Neuronal stem cell (in vitro differentiated cells): ENCODE data around the gene NHS.

Experiments
- DNase-seq: peaks from one replicate; pipeline ENCODE4 v3.0.0-alpha.2; 2013; ENCODE audit warnings: low spot score
- H2AFZ ChIP-seq: one replicate; pipeline ENCODE4 v1.6.1; 2013; ENCODE audit warnings: mild to moderate bottlenecking, low read length, inconsistent platforms
- H2AK5ac ChIP-seq: 2 replicates; pipeline ENCODE4 v1.6.1; 2013; ENCODE audit warnings: low read depth, mild to moderate bottlenecking, inconsistent platforms, low read length, moderate library complexity, mixed read lengths
- H2BK120ac ChIP-seq: 2 replicates; pipeline ENCODE4 v1.6.1; 2013; ENCODE audit warnings: low read depth, mild to moderate bottlenecking, inconsistent platforms, low read length, moderate library complexity, mixed read lengths
- H2BK12ac ChIP-seq: one replicate; pipeline ENCODE4 v1.6.1; 2013; ENCODE audit warnings: low read length, inconsistent platforms
- H2BK15ac ChIP-seq: 2 replicates; pipeline ENCODE4 v1.6.1; 2013; ENCODE audit warnings: mild to moderate bottlenecking, low read length, inconsistent platforms, mixed read lengths
- H2BK5ac ChIP-seq: one replicate; pipeline ENCODE4 v1.6.1; 2013; ENCODE audit warnings: inconsistent platforms, mild to moderate bottlenecking, low read length, moderate library complexity
- H3K14ac ChIP-seq: one replicate; pipeline ENCODE4 v1.6.1; 2013; ENCODE audit warnings: low read length, inconsistent platforms
- H3K18ac ChIP-seq: 2 replicates; pipeline ENCODE4 v1.6.1; 2013; ENCODE audit warnings: low read length, inconsistent platforms
- H3K23ac ChIP-seq: 2 replicates; pipeline ENCODE4 v1.6.1; 2013; ENCODE audit warnings: low read depth, mild to moderate bottlenecking, mixed read lengths, low read length, inconsistent platforms; ENCODE audit not compliant: poor library complexity
- H3K27ac ChIP-seq: replicated peaks from 3 replicates; pipeline ENCODE4 v1.5.1; 2013; ENCODE audit warnings: low read length, inconsistent platforms
- H3K27me3 ChIP-seq, 3 experiments: 2 replicates each; pipeline ENCODE4 v1.6.1; 2013; ENCODE audit warnings: low read length in 3 of 3, mild to moderate bottlenecking in 2 of 3, inconsistent platforms in 1 of 3, low read depth in 1 of 3, mixed read lengths in 1 of 3, moderate library complexity in 1 of 3; ENCODE audit not compliant: control insufficient read depth in 3 of 3, insufficient read depth in 3 of 3
- H3K36me3 ChIP-seq, 2 donors: replicated peaks in 1 of 2; 2 replicates each; pipeline ENCODE4 v1.6.1; 2013; ENCODE audit warnings: low read length in 2 of 2; ENCODE audit not compliant: control insufficient read depth in 2 of 2, insufficient read depth in 2 of 2
- H3K4ac ChIP-seq: 2 replicates; pipeline ENCODE4 v1.6.1; 2013; ENCODE audit warnings: inconsistent platforms, mild to moderate bottlenecking, low read length, moderate library complexity
- H3K4me1 ChIP-seq, 2 donors: 1 replicate in 1 of 2; 2 replicates in 1 of 2; pipeline ENCODE4 v1.6.1; 2013; ENCODE audit warnings: low read length in 2 of 2, low read depth in 1 of 2; ENCODE audit not compliant: control insufficient read depth in 2 of 2, insufficient read depth in 1 of 2
- H3K4me2 ChIP-seq: one replicate; pipeline ENCODE4 v1.6.1; 2013; ENCODE audit warnings: mild to moderate bottlenecking, low read length, inconsistent platforms; ENCODE audit not compliant: insufficient read depth, poor library complexity, severe bottlenecking
- H3K4me3 ChIP-seq, 2 donors: 2 replicates each; pipeline ENCODE4 v1.5.1; 2013; ENCODE audit warnings: low read length in 2 of 2, mild to moderate bottlenecking in 2 of 2, inconsistent platforms in 1 of 2, moderate library complexity in 1 of 2
- H3K79me1 ChIP-seq: one replicate; pipeline ENCODE4 v1.6.1; 2013; ENCODE audit warnings: low read depth, mild to moderate bottlenecking, inconsistent platforms, low read length, moderate library complexity
- H3K9ac ChIP-seq: one replicate; pipeline ENCODE4 v1.6.1; 2013; ENCODE audit warnings: mild to moderate bottlenecking, low read depth, low read length, inconsistent platforms; ENCODE audit not compliant: poor library complexity
- H3K9me3 ChIP-seq, 2 donors: replicated peaks in 1 of 2; 2 replicates each; pipeline versions ENCODE3 to v1.6.1; 2013; ENCODE audit warnings: low read length in 2 of 2, mild to moderate bottlenecking in 2 of 2, inconsistent platforms in 1 of 2, low read depth in 1 of 2, mixed read lengths in 1 of 2, moderate library complexity in 1 of 2; ENCODE audit not compliant: control insufficient read depth in 2 of 2, insufficient read depth in 1 of 2
- H4K8ac ChIP-seq: one replicate; pipeline ENCODE4 v1.6.1; 2013; ENCODE audit warnings: low read depth, mild to moderate bottlenecking, inconsistent platforms, low read length, moderate library complexity
- H4K91ac ChIP-seq: one replicate; pipeline ENCODE4 v1.6.1; 2013; ENCODE audit warnings: low read length, low read depth, mild to moderate bottlenecking, inconsistent platforms; ENCODE audit not compliant: poor library complexity
- WGBS, 2 donors: extraction: QIAGEN DNeasy Blood & Tissue Kit; methylation state at CpG; one replicate each; pipeline ENCODE4 v1.1.7; 2013; ENCODE audit warnings: missing lambda C conversion rate in 2 of 2, mixed read lengths in 1 of 2; ENCODE audit not compliant: insufficient read length in 2 of 2, insufficient replicate concordance in 1 of 2; ENCODE audit errors: extremely low coverage in 2 of 2; 5-methylcytosine and 5-hydroxymethylcytosine counted together

Gene NHS

DNA sequence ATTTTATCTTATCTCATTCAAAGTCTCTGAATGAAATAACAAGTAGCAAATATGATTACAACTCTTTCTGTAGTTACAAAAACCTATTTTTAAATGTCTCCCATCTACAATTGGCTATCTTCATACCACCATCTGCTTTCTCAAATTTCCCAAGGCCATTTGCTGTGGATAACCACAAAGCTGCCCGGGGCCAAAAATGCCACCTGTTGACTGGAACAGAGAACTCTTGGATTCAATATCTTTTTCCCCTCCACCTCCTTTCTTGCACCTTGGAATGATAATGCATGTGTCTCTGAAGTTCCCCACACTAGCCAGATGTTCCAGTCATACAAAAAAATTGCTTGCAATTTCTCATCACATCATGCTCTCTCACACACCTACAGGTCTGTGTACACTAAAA, 269.0 kb downstream of the NHS start:
- no peak overlapping the region for H3K27ac ChIP-seq
- no peak overlapping the region for H2BK5ac ChIP-seq
- no peak overlapping the region for H2BK120ac ChIP-seq
- H3K79me1 ChIP-seq = no peaks in the 10 kb centered on the region
- H2BK15ac ChIP-seq = no peak overlapping the region
- no peak overlapping the region for H3K18ac ChIP-seq
- DNase-seq = no peak
- peaks cover 0 to 2% of the 10 kb centered on the region in 2 donors for H3K4me1 ChIP-seq
- H4K8ac ChIP-seq = no peak overlapping the region
- no peak overlapping the region for H3K4ac ChIP-seq
- H2BK12ac ChIP-seq = no peak overlapping the region
- H3K27me3 ChIP-seq = peaks cover 0 to 2% (median 0%) of the 10 kb centered on the region in 3 experiments
- no peak overlapping the region for H3K4me2 ChIP-seq
- H3K36me3 ChIP-seq = no peaks in the 10 kb centered on the region
- H3K9ac ChIP-seq = no peak overlapping the region
- no peak overlapping the region for H3K4me3 ChIP-seq
- H3K23ac ChIP-seq = no peak overlapping the region
- no peak overlapping the region for H2AFZ ChIP-seq
- no CpG with 5 or more reads among the region's 1 CpG for WGBS, 2 donors
- no peaks in the 10 kb centered on the region for H3K9me3 ChIP-seq
- H3K14ac ChIP-seq = no peak overlapping the region
- H2AK5ac ChIP-seq = no peak overlapping the region
- no peak overlapping the region for H4K91ac ChIP-seq

- H2AK5ac ChIP-seq = no peak overlapping the region
- H3K4me3 ChIP-seq = no peak overlapping the region
- no peak overlapping the region for H2BK120ac ChIP-seq
- H3K4me1 ChIP-seq = peaks cover 2 to 4% of the 10 kb centered on the region in 2 donors
- H3K36me3 ChIP-seq = no peaks in the 10 kb centered on the region
- no peak overlapping the region for H2AFZ ChIP-seq
- no peak overlapping the region for H2BK5ac ChIP-seq
- no peak overlapping the region for H3K27ac ChIP-seq
- H3K18ac ChIP-seq = no peak overlapping the region
- no peak overlapping the region for H2BK15ac ChIP-seq
- H3K4me2 ChIP-seq = no peak overlapping the region
- no peak overlapping the region for H2BK12ac ChIP-seq
- no peak overlapping the region for H3K4ac ChIP-seq
- no peaks in the 10 kb centered on the region for H3K79me1 ChIP-seq
- no peak overlapping the region for H4K91ac ChIP-seq
- peaks cover 0 to 26% (median 5%) of the 10 kb centered on the region in 3 experiments for H3K27me3 ChIP-seq
- H4K8ac ChIP-seq = no peak overlapping the region
- H3K9me3 ChIP-seq = no peaks in the 10 kb centered on the region
- no peak for DNase-seq
- H3K23ac ChIP-seq = no peak overlapping the region
- no peak overlapping the region for H3K9ac ChIP-seq
- no CpG with 5 or more reads among the region's 3 CpGs for WGBS, 2 donors
- no peak overlapping the region for H3K14ac ChIP-seq
These were observed 279.1 kb downstream of the NHS start for GRCh38 chrX:17654116-17654515.

- no peak overlapping the region for H2BK15ac ChIP-seq
- H3K9ac ChIP-seq = no peak overlapping the region
- no peaks in the 10 kb centered on the region for H3K79me1 ChIP-seq
- H3K4me1 ChIP-seq = peaks cover 2 to 4% of the 10 kb centered on the region in 2 donors
- H3K4me3 ChIP-seq = peak overlapping the region; percentile 42 to 77
- H3K27me3 ChIP-seq = peaks cover 0 to 26% (median 5%) of the 10 kb centered on the region in 3 experiments
- H2BK120ac ChIP-seq = no peak overlapping the region
- no peak overlapping the region for H4K91ac ChIP-seq
- no peaks in the 10 kb centered on the region for H3K9me3 ChIP-seq
- no peak overlapping the region for H3K18ac ChIP-seq
- no peak overlapping the region for H2BK12ac ChIP-seq
- no peak overlapping the region for H4K8ac ChIP-seq
- H2AFZ ChIP-seq = peak overlapping the region; percentile 78
- no peak for DNase-seq
- H3K14ac ChIP-seq = no peak overlapping the region
- no peak overlapping the region for H3K27ac ChIP-seq
- H3K4me2 ChIP-seq = peak overlapping the region; percentile 58
- no peak overlapping the region for H2AK5ac ChIP-seq
- H3K4ac ChIP-seq = no peak overlapping the region
- no peak overlapping the region for H3K23ac ChIP-seq
- no peak overlapping the region for H2BK5ac ChIP-seq
- H3K36me3 ChIP-seq = no peaks in the 10 kb centered on the region
- no CpG with 5 or more reads among the region's 48 CpGs for WGBS, 2 donors
These were observed 280.4 kb downstream of the NHS start for GRCh38 chrX:17655211-17656034.

DNA sequence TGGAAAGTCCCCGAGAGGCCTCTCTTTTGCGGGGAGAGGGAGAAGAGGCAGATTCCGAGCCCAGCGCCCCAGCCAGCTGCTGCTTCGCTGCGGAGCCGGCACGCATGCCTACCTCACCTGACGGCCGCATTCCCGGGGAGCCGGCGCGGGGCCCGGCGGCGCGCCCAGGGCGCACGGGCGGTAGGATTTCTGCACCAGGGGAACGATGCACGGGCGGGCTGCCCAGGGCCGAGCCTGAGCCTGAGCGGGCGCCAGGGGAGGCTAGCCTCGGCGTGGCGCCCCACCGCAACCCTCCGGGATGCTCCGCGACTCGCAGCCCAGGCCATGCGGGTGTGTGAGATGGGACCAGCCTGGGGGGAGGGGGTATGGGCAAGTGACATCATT, 281.0 kb downstream of the NHS start:
- Histone ChIP-seq H3K9ac (no peak overlapping the region), H2BK5ac (no peak overlapping the region), H3K4me2 (peak overlapping the region; percentile 58), H4K8ac (no peak overlapping the region), H2BK15ac (no peak overlapping the region), H3K9me3 (no peaks in the 10 kb centered on the region), H3K36me3 (no peaks in the 10 kb centered on the region), H2AK5ac (no peak overlapping the region), H3K27me3 (peaks cover 0 to 26% (median 5%) of the 10 kb centered on the region in 3 experiments), H3K79me1 (no peaks in the 10 kb centered on the region), H3K4me3 (peak overlapping the region; percentile 42 to 77), H3K14ac (no peak overlapping the region), H2AFZ (peak overlapping the region; percentile 78), H3K4ac (no peak overlapping the region), H2BK12ac (no peak overlapping the region), H3K27ac (no peak overlapping the region), H2BK120ac (no peak overlapping the region), H3K4me1 (peaks cover 2 to 4% of the 10 kb centered on the region in 2 donors), H3K23ac (no peak overlapping the region), H3K18ac (peak overlapping the region; percentile 38), H4K91ac (no peak overlapping the region)
- no peak for DNase-seq
- no CpG with 5 or more reads among the region's 36 CpGs for WGBS, 2 donors
